ENCODE measurements around the gene GRAMD2A. TPM values are rescaled to one million over a fixed set of nuclear protein-coding genes. Genes with fewer than 3 reads are reported as not detected.

The GRAMD2A gene
- total RNA-seq, 1 donor from 2014 or later, result not detected

DNA sequence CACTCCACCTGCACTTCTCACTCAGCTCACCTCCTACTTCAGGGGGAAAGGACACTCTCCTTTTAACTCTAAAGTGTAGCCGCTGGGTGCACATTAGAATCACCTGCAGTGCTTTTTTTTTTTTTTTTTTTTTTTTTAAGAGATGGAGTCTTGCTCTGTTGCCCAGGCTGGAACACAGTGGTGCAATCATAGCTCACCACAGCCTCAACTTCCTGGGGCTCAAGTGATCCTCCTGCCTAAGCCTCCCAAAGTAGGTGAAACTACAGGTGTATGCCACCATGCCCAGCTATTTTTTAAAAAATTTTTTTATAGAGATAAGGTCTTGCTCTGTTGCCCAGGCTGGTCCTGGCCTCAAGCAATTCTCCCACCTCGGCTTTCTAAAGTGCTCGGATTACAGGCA lies 20.8 kb downstream of the GRAMD2A start:
- intact Hi-C loops (cut with micrococcal nuclease), result no loop called here
- Mint-ChIP-seq H3K27me3 (peaks cover 19% of the 10 kb centered on the region), H3K9me3 (no peaks in the 10 kb centered on the region), H3K4me3 (no peak overlapping the region), H3K4me1 (no peaks in the 10 kb centered on the region), H3K27ac (no peak overlapping the region), H3K36me3 (ENCODE audit: low read depth) (no peaks in the 10 kb centered on the region)
- DNase-seq (no peak), ATAC-seq (ENCODE audit: low read depth) (no peak)
- ChIA-PET CTCF (no interaction called here), POLR2A (no interaction called here)
- TF ChIP-seq, protein P1, sequence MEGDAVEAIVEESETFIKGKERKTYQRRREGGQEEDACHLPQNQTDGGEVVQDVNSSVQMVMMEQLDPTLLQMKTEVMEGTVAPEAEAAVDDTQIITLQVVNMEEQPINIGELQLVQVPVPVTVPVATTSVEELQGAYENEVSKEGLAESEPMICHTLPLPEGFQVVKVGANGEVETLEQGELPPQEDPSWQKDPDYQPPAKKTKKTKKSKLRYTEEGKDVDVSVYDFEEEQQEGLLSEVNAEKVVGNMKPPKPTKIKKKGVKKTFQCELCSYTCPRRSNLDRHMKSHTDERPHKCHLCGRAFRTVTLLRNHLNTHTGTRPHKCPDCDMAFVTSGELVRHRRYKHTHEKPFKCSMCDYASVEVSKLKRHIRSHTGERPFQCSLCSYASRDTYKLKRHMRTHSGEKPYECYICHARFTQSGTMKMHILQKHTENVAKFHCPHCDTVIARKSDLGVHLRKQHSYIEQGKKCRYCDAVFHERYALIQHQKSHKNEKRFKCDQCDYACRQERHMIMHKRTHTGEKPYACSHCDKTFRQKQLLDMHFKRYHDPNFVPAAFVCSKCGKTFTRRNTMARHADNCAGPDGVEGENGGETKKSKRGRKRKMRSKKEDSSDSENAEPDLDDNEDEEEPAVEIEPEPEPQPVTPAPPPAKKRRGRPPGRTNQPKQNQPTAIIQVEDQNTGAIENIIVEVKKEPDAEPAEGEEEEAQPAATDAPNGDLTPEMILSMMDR (IDR thresholded peaks at IDR 0.05), result no peak

DNA sequence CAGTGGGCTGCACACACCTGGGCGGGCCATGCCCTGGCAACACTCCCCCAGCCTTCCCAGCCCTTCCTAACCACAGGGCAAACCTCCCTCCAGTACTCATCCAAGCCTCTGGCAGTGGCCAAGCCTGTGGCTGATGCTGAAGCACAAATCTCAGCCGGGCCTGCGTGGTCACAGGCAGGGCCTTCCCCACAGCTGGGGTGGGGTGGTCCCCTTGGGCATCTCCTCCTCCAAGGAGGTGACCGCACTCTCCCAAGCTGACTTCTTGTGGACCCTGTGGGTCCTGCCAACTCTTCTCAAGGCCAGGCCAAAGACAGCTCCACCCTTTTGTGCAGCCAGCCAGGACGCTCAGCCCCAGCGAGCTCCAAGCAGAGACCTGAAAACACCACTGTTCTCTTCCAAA lies 21.4 kb downstream of the GRAMD2A start:
- ChIA-PET POLR2A (no interaction called here), CTCF (no interaction called here)
- Mint-ChIP-seq H3K27ac (no peak overlapping the region), H3K9me3 (no peaks in the 10 kb centered on the region), H3K4me1 (no peaks in the 10 kb centered on the region), H3K4me3 (no peak overlapping the region), H3K36me3 (ENCODE audit: low read depth) (no peaks in the 10 kb centered on the region), H3K27me3 (peaks cover 13% of the 10 kb centered on the region)
- ATAC-seq (ENCODE audit: low read depth) (no peak), DNase-seq (no peak)
- intact Hi-C loops (cut with micrococcal nuclease), result no loop called here
- TF ChIP-seq, protein P1 (IDR thresholded peaks at IDR 0.05), result no peak

DNA sequence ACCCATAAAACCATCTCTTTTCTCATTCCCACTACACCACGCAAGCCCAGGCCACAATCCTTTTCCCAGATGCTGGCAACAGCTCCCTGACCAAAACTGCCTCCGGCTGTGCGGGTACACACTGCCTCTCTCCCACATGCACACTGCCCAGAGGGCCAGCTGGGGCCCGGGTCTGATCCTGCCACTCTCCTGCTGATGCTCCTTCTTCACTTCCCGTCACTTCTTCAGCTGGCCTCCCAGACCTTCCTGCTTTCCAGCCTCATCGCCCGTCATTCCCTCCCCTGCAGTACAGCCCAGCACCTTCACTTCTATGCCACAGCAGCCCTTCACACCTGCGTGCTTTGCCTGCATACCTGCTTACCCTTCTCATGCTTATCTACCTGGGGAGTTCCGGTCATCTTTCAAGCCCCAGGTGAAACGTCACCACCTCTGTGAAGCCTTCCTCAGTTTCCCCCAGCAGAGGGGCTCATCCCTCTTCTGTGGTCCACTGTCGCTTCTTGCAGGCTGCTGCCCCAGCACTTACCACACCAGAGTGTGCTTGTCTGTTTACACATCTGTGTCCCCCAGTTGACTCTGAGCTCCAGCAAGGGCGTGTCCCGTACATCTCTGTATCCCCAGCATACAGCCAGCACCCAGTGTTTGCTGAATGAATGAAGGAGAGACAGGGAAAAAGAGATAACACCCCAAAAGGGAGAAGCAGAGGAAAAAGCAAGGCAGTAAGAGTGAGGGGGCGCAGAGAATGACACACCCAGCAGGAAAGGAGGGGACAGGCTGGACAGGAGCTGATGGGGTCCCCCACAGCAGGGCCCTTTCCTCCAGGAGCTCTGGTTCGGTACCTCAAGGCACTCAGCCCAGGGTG lies 22.2 kb downstream of the GRAMD2A start:
- Mint-ChIP-seq H3K27me3 (peaks cover 9% of the 10 kb centered on the region), H3K27ac (no peak overlapping the region), H3K4me3 (no peak overlapping the region), H3K9me3 (no peaks in the 10 kb centered on the region), H3K4me1 (no peaks in the 10 kb centered on the region), H3K36me3 (ENCODE audit: low read depth) (no peaks in the 10 kb centered on the region)
- ChIA-PET CTCF (no interaction called here), POLR2A (no interaction called here)
- intact Hi-C loops (cut with micrococcal nuclease), result no loop called here
- TF ChIP-seq, protein P1 (IDR thresholded peaks at IDR 0.05), result no peak
- DNase-seq, result no peak
- ATAC-seq (ENCODE audit: low read depth), result no peak

DNA sequence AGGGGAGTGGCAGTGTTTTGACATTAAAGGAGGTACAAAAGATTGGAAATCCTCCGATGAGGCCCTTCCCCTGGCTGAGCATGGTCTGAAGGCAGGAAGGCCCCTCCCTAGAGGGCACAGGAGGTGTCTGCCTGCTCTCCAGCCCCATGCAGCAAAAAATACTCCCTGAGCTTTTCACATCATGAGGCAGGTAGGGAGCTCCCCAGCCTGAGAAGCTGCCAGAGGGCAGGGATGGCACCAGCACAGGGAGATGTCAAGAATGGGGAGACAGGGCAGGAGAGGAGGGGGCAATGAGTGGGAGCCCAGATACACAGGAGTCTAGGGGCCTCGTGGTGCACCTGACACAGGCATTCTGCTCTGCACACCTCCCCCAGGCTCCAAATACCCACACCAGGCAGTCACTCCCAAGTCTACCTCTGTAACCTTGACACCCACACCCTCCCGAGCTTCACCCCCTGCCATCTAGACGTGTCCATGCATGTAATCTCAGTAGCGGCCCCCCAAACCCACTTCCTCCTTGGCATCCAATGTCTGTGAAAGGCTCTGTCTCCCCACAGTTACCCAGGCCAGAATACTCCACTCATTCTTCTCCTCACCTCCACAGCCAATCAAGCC lies 22.9 kb downstream of the GRAMD2A start:
- POLR2A ChIA-PET, result no interaction called here
- ATAC-seq (ENCODE audit: low read depth) (no peak), DNase-seq (no peak)
- no peaks in the 10 kb centered on the region for H3K4me1 Mint-ChIP-seq
- TF ChIP-seq, protein P1 (IDR thresholded peaks at IDR 0.05), result no peak
- H3K4me3 Mint-ChIP-seq, result no peak overlapping the region
- H3K27me3 Mint-ChIP-seq, result peaks cover 9% of the 10 kb centered on the region
- intact Hi-C loops (cut with micrococcal nuclease), result no loop called here
- no peaks in the 10 kb centered on the region for H3K9me3 Mint-ChIP-seq
- no peak overlapping the region for H3K27ac Mint-ChIP-seq
- CTCF ChIA-PET, result no interaction called here
- no peaks in the 10 kb centered on the region for H3K36me3 Mint-ChIP-seq (ENCODE audit: low read depth)

DNA sequence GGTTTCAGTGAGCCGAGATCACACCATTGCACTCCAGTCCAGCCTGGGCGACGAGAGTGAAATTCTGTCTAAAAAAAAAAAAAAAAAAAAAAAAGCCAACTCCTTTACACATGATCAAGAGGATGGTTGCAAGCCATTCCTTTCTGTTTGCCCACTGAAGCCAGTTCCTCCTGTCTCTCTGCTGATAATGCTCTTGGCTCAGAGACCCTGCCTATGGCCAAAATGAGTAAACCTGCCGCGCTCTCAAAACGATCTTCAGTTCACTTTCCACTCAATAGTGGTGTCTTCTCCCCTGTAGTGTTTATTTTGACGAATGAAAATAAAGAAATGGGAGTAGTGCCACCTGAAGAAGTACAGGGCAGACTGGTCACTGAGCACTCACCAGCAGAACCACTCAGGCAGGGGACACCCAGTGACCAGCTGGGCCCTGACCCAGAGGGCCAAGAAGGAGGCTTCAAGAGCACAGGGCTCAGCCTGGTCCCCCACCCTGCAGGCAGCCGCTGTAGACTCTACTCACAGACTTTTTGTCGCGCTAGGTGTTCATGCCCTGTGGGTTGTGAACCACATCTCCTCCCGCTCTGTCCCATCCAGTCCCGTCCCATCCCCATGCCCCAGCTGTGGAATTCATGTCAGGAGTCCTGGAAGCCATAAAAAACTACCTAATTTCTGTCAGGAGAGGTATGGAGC lies 23.6 kb downstream of the GRAMD2A start:
- TF ChIP-seq, protein P1 (IDR thresholded peaks at IDR 0.05), result no peak
- POLR2A ChIA-PET, result no interaction called here
- no peak overlapping the region for H3K27ac Mint-ChIP-seq

More for the DNA sequence above, 23.6 kb downstream of the GRAMD2A start:
- Mint-ChIP-seq H3K9me3 (no peaks in the 10 kb centered on the region), H3K36me3 (ENCODE audit: low read depth) (no peaks in the 10 kb centered on the region), H3K4me3 (no peak overlapping the region), H3K4me1 (no peaks in the 10 kb centered on the region), H3K27me3 (peaks cover 9% of the 10 kb centered on the region)
- no peak for DNase-seq
- intact Hi-C loops (cut with micrococcal nuclease), result no loop called here
- CTCF ChIA-PET, result no interaction called here
- ATAC-seq (ENCODE audit: low read depth), result no peak
